ENCODE measurements around the gene EPB42.

DNA sequence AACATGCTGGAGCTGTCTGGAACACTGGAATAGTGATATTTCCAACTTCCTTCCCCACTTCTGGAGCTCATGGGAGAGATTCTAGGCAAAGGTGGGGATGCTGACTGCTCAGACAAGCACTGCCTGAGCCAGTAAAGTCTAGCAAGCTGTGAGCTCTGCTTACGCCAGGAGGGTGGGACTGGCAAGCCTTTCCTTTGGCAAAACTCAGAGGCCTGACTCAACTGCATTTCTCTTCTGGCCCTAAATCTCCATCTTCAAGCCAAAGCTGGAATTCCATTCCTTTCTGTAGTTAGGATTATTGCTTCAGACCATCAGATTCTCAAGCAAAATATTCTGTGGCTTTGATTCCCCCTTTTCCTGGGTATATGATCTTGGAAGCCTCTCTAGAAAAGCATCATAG is 20.3 kb upstream of the EPB42 start:
- TF ChIP-seq POLR2A (IDR thresholded peaks at IDR 0.05; ENCODE audit: extremely low read depth, insufficient read length), result no peak
- TF ChIP-seq, protein P1, sequence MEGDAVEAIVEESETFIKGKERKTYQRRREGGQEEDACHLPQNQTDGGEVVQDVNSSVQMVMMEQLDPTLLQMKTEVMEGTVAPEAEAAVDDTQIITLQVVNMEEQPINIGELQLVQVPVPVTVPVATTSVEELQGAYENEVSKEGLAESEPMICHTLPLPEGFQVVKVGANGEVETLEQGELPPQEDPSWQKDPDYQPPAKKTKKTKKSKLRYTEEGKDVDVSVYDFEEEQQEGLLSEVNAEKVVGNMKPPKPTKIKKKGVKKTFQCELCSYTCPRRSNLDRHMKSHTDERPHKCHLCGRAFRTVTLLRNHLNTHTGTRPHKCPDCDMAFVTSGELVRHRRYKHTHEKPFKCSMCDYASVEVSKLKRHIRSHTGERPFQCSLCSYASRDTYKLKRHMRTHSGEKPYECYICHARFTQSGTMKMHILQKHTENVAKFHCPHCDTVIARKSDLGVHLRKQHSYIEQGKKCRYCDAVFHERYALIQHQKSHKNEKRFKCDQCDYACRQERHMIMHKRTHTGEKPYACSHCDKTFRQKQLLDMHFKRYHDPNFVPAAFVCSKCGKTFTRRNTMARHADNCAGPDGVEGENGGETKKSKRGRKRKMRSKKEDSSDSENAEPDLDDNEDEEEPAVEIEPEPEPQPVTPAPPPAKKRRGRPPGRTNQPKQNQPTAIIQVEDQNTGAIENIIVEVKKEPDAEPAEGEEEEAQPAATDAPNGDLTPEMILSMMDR (IDR thresholded peaks at IDR 0.05; ENCODE audit: low read depth, low read length), result no peak
- TF ChIP-seq, protein P2, sequence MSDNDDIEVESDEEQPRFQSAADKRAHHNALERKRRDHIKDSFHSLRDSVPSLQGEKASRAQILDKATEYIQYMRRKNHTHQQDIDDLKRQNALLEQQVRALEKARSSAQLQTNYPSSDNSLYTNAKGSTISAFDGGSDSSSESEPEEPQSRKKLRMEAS (IDR thresholded peaks at IDR 0.05; ENCODE audit: low read depth, low read length), result no peak
- no peak for TF ChIP-seq MYC (IDR thresholded peaks at IDR 0.05; ENCODE audit: low read depth, low read length)
